Esophagus muscularis mucosa (tissue), 4 donors: Measurements from ENCODE around the gene ADAMTS2. TPM values are rescaled to one million over a fixed set of nuclear protein-coding genes. Genes with fewer than 3 reads are reported as not detected.
A peak's percentile ranks its signal among the peaks of the same experiment; 100 is the strongest.

Experiments used
- DNase-seq: peaks from one replicate; pipeline ENCODE4 v3.0.0-alpha.2; 2017; ENCODE audit errors: extremely low spot score
- H3K27ac ChIP-seq, 4 donors: fragments of 200-600 bp; sonication (generic); replicated peaks in 1 of 4; 1 replicate in 3 of 4; 2 replicates in 1 of 4; pipeline ENCODE4 v1.5.1; 2016 to 2019; ENCODE audit warnings: mild to moderate bottlenecking in 1 of 4
- H3K27me3 ChIP-seq, 4 donors: fragments of 200-600 bp; sonication (generic); one replicate each; pipeline versions ENCODE4 v1.5.1 to v1.6.0; 2016 to 2019
- H3K36me3 ChIP-seq, 4 donors: fragments of 200-600 bp; sonication (generic); one replicate each; pipeline ENCODE4 v1.5.1; 2016 to 2019
- H3K4me1 ChIP-seq, 4 donors: fragments of 200-600 bp; sonication (generic); one replicate each; pipeline ENCODE4 v1.5.1; 2016 to 2019
- H3K4me3 ChIP-seq, 4 donors: fragments of 200-600 bp; sonication (generic); 1 replicate in 2 of 4; 2 replicates in 2 of 4; pipeline ENCODE4 v1.5.1; 2016 to 2019; ENCODE audit warnings: mild to moderate bottlenecking in 4 of 4, moderate library complexity in 1 of 4
- H3K9me3 ChIP-seq, 4 donors: fragments of 200-600 bp; sonication (generic); 1 replicate in 3 of 4; 2 replicates in 1 of 4; pipeline ENCODE4 v1.5.1; 2016 to 2019
- CTCF ChIP-seq, 3 experiments: fragments of 200-600 bp in 2 of 3; fragments of 450-650 bp in 1 of 3; sonication (generic) in 2 of 3; IDR thresholded peaks; one replicate each; pipeline ENCODE4 v1.5.1; 2017 to 2019; ENCODE audit warnings: antibody characterized with exemption in 3 of 3, mild to moderate bottlenecking in 2 of 3, moderate library complexity in 1 of 3
- EP300 ChIP-seq: sonication (generic); formaldehyde crosslinking; IDR thresholded peaks from one replicate; pipeline ENCODE4 v1.6.1; 2017; ENCODE audit warnings: antibody characterized with exemption
- POLR2A ChIP-seq: fragments of 450-650 bp; IDR thresholded peaks from one replicate; pipeline ENCODE4 v1.6.1; 2017; ENCODE audit warnings: antibody characterized with exemption, moderate library complexity, mild to moderate bottlenecking, low read depth
- POLR2AphosphoS5 ChIP-seq, 2 donors: sonication (generic); formaldehyde crosslinking; IDR thresholded peaks; one replicate each; pipeline ENCODE4 v1.6.1; 2017; ENCODE audit warnings: antibody characterized with exemption in 2 of 2
- WGBS: methylation state at CpG from one replicate; pipeline ENCODE4 v1.1.5; 2018; 5-methylcytosine and 5-hydroxymethylcytosine counted together
- intact Hi-C: fragments of 100-400 bp; cut with DNase I; formaldehyde crosslinking; loops from one replicate; pipeline ENCODE4 v1.15.1; 2023
- total RNA-seq, 4 donors: library from RNA; depleted of rRNA; stranded (reverse); fragments of >200 nt; gene quantifications; one replicate each; pipeline versions ENCODE4 v1.1.0 to v1.2.1, GENCODE V29; 2016

Gene ADAMTS2
- total RNA-seq, 4 donors from 2014 or later = 17.8 to 31.8 (median 21.4) TPM

GRCh38 chr5:179272326-179273072 lies 72.8 kb downstream of the ADAMTS2 start:
- H3K4me3 ChIP-seq = no peak overlapping the region
- no peak for DNase-seq
- no peaks in the 10 kb centered on the region for H3K36me3 ChIP-seq
- no peaks in the 10 kb centered on the region for H3K27me3 ChIP-seq
- H3K27ac ChIP-seq = peak overlapping the region; percentile 17 to 71 (median 39)
- H3K9me3 ChIP-seq = no peaks in the 10 kb centered on the region
- 81% methylated on average over 6 of the region's 19 CpGs for WGBS
- TF ChIP-seq POLR2A = no peak
- TF ChIP-seq EP300 = no peak
- no peak for TF ChIP-seq POLR2AphosphoS5 (IDR thresholded peaks at IDR 0.05)
- TF ChIP-seq CTCF (IDR thresholded peaks at IDR 0.05) = no peak
- H3K4me1 ChIP-seq = peaks cover 16 to 89% (median 74%) of the 10 kb centered on the region in 4 donors
- intact Hi-C loops = no loop called here

GRCh38 chr5:179271821-179272325 lies 73.4 kb downstream of the ADAMTS2 start:
- Histone ChIP-seq H3K4me1 (peaks cover 21 to 93% (median 78%) of the 10 kb centered on the region in 4 donors), H3K27ac (peak overlapping the region; percentile 17 to 71 (median 52))
- intact Hi-C loops = no loop called here

GRCh38 chr5:179271428-179271734 lies 73.9 kb downstream of the ADAMTS2 start:
- Histone ChIP-seq H3K27me3 (no peaks in the 10 kb centered on the region), H3K4me1 (peaks cover 24 to 93% (median 79%) of the 10 kb centered on the region in 4 donors), H3K9me3 (no peaks in the 10 kb centered on the region), H3K4me3 (no peak overlapping the region), H3K27ac (peak overlapping the region; percentile 57 to 71 (median 67)), H3K36me3 (no peaks in the 10 kb centered on the region)
- no peak for DNase-seq
- intact Hi-C loops = no loop called here
- TF ChIP-seq EP300 (no peak), CTCF (IDR thresholded peaks at IDR 0.05) (no peak)
- WGBS = 95% methylated on average over 6 of the region's 8 CpGs

More at GRCh38 chr5:179271821-179272325, 73.4 kb downstream of the ADAMTS2 start:
- no peaks in the 10 kb centered on the region for H3K36me3 ChIP-seq
- H3K27me3 ChIP-seq = no peaks in the 10 kb centered on the region
- no peak overlapping the region for H3K4me3 ChIP-seq
- no peak for DNase-seq
- TF ChIP-seq POLR2AphosphoS5 (IDR thresholded peaks at IDR 0.05) (no peak), POLR2A (no peak), CTCF (IDR thresholded peaks at IDR 0.05) (no peak), EP300 (no peak)
- H3K9me3 ChIP-seq = no peaks in the 10 kb centered on the region
- 84% methylated on average over 11 of the region's 13 CpGs for WGBS

- no peaks in the 10 kb centered on the region for H3K9me3 ChIP-seq
- no peaks in the 10 kb centered on the region for H3K36me3 ChIP-seq
- peak overlapping the region; percentile 57 to 71 (median 67) for H3K27ac ChIP-seq
- intact Hi-C loops = no loop called here
- no peak for DNase-seq
- TF ChIP-seq EP300 (no peak), POLR2A (no peak), POLR2AphosphoS5 (IDR thresholded peaks at IDR 0.05) (peak in 1 of 2 donors; percentile 12), CTCF (IDR thresholded peaks at IDR 0.05) (no peak)
- H3K4me1 ChIP-seq = peaks cover 30 to 93% (median 80%) of the 10 kb centered on the region in 4 donors
- no peak overlapping the region for H3K4me3 ChIP-seq
- 58% methylated on average over 8 of the region's 15 CpGs for WGBS
- no peaks in the 10 kb centered on the region for H3K27me3 ChIP-seq
Observed at GRCh38 chr5:179270581-179271427, 74.5 kb downstream of the ADAMTS2 start.
